HG03460 (cell line): ENCODE results near the gene BRD7.
A peak's percentile ranks its signal among the peaks of the same experiment; 100 is the strongest.

Experiments
- ATAC-seq: cut with Tn5 transposase; IDR thresholded peaks from one replicate; pipeline ENCODE4 v1.9.1; 2021; ENCODE audit not compliant: unreplicated experiment

The BRD7 gene

GRCh38 chr16:50291719-50292565 is 76.8 kb downstream of the BRD7 start:
- ATAC-seq, result no peak

DNA sequence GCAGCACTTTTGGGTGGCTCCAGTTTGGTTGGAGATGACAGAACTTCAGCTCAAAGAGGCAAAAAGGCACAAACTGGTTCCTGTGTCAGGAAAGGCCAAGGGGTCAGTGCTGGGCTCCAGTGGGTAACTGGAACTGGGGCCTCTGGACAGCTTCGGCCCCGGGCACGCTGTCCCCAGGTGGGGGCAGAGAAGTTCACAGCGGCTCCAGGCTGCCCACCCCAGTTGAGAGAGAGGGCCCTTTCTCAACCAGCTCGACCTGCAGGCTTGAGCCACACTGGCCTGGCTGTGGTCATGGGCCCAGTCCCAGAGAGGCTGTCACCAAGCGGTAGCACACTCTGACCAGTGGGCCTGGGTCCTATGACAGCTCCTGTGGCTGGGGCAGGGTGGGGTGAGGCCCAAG is 77.9 kb downstream of the BRD7 start:
- no peak for ATAC-seq

DNA sequence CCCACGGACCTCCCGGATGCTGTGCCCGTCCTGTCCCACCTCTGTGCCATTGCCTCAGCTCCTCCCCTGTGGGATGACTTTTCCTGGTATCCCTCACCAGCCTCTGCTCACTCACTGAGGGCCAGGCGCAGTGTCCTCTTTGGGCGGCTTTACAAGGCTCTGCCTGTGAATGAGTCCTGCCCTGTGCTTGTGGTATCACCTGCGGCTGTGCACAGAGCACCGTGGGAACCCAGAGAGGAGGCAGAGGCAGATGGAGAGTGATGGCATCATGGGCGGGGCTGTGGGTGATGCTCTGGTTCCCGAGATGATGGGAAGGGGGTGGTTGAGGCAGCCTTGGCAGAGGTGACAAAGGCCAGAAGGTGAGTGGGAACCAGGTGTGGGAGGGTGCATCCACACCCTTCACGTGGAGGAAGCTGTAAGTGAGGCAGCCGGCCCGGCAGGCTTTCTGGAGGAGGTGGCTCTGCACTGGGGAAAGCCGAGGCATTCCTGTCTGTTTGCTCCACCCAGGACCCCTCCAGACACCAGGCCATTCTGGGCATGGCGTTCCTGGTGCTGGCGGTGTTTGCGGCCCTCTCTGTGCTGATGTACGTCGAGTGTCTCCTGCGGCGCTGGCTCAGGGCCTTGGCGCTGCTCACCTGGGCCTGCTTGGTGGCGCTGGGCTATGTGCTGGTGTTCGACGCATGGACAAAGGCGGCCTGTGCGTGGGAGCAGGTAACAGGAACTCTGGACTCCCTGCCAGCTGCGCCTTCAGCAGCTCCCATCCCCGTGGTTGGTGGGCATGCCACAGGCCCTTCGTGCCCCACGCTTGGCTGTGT is 78.6 kb downstream of the BRD7 start:
- ATAC-seq, result no peak

GRCh38 chr16:50288920-50289319 is 79.9 kb downstream of the BRD7 start:
- ATAC-seq, result no peak

DNA sequence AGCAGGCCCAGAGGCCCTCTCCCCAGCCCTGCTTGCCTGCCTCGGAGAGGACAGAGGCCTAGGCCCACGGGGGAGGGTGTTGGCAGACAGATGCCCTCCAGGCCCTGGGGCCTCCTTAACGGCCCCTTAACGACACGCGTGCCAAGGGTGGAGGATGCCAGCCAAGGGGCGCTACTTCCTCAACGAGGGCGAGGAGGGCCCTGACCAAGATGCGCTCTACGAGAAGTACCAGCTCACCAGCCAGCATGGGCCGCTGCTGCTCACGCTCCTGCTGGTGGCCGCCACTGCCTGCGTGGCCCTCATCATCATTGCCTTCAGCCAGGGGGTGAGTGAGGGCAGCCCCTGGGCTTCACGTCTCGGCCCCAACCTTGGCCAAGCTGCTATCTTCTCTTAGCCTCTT is 80.8 kb downstream of the BRD7 start:
- ATAC-seq, result no peak

GRCh38 chr16:50286681-50287080 is 82.1 kb downstream of the BRD7 start:
- ATAC-seq, result no peak

DNA sequence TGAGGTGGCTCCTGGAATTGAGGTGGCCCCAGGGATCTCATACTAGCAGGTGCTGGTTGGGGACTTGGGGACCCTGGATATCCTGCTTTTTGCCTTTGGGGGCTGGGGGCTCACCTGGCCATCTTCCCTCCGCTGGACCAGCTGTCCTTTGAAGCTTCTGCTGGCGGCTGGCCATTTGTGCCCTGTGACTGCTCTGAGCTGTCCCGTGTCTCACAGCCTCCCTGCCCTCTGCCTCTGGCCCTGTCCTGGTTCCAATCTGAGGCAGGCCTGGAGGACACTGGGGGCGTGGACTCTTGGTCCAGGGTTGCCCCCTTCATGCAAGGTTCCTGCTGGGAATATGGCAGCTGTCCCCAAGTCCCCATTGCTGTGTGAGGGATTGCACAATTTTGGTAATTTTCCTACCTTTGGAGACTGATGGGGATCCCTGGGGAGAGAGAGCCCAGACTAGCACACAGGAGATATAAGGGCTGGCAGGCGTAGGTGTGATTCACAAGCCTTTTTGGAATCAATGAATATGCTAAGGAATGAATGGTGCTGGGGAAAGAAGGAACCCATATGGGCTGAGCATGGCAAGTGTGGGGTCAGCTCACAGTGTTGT is 83.3 kb downstream of the BRD7 start:
- ATAC-seq, result no peak

- no peak for ATAC-seq
Measured at GRCh38 chr16:50284131-50284911, 84.5 kb downstream of the BRD7 start.

DNA sequence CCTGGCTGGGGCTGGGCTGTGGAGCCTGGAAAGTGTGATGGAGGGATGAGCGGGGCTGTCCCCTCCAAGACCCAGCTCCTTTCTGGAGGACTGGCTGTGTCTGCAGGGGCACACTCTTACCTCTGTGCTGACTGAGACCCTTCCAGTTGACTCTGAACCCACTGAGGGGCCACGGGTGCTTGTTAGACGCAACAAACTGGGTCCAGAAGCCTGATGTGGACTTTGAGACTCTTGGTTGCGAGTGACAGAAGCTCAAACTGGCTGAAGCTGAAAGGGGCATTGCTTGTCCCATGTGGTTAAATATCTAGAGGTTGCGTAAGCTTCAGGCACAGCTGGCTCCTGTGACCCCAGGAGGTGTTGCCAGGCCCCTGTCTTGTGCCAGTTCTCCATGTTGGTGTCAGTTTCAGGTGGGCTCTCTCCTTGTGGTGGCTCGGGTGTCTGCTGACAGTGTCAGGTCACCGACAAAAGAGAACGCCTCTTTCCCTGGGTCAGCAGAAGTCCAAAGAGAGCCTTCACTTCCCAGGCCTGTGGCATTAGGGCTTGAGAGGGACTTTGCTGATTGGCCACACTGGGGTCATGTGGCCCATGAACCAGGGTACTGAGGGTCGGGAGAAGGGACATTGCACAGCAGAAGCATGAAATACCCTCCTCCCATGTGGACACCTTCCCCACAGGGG is 85.7 kb downstream of the BRD7 start:
- no peak for ATAC-seq

- ATAC-seq, result peak; percentile 89
Measured at GRCh38 chr16:50282010-50282538, 86.7 kb downstream of the BRD7 start.

DNA sequence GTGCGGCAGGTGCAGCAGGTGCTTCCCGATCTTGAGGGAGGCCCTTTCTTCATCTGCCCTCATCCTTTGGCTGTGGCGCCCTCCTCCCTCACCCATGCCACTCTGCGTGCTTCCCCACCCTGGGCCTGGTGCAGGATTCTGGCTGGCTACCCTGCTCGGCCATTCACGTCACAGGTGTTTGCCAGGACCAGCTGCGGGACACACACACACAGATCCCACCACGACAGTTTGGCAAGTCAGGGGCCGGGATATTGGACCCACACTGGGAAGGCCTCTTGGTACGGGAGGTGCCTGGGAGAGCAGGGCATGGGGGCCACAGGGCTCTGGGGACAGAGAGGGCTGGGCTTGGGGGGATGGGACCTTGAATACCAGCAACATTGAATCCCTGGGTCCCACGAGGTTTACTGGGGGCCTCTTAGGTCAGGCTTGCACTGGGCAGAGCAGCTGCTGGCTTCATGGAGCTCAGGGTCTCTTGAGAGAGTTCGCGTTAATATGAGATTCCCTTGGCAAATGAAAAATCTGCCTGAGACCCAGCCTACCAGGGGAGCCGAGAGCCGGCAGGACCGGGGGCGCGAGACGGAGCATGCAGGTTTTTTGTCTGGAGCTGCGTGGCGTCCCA is 87.3 kb downstream of the BRD7 start:
- ATAC-seq, result no peak

DNA sequence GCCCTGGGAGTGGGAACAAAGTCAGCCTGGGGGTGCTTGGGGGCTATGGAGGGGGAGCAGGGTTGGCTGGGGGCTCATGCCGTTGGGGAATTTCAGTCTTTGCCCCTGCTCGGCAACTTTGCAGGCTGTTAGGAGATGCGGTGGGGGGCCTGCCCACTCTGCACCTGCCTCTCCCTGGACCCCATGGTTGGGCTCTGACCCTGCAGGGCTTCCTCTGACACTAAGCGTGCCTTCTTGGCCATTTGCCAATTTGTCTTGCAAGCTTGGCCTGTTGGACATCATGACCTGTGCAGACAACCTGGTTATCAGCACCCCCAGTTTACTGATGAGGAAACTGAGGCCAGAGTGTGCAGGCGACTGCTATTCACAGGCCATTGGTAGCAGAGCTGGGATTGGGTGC is 87.9 kb downstream of the BRD7 start:
- ATAC-seq, result no peak

DNA sequence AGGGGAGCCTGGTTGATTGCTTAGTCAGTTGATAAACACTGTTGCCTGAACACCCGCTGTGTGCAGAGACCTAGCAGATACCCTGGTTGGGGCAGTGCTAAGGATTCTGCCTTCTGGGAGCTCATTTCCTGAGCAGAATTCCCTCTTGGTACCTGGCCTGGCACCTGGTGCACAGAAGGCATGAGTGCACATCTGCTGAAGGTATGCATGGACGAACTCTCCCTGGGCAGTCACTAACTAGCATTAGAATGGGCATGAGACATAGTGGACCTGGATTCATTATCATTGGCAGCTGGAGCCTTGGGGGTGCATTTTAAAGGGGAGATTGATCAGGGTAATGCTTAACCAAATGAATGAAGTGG is 89.3 kb downstream of the BRD7 start:
- ATAC-seq, result no peak

GRCh38 chr16:50278251-50278650 is 90.5 kb downstream of the BRD7 start:
- no peak for ATAC-seq

- ATAC-seq, result no peak
Measured at GRCh38 chr16:50276801-50277555, 91.8 kb downstream of the BRD7 start.

DNA sequence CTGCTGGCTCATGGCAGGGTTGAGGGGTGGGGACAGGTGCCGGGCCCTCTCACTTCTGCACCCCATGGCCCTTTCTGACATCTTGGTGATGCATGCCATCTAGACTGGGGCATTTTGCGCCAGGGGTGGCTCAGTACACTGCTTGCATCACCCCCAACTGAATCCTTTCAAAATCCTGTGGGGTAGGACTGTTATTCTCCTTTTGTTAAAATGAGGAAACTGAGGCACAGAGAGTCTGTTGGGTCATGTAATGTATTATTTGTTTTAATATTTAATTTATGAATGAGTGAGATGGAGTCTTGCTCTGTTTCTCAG is 92.5 kb downstream of the BRD7 start:
- ATAC-seq, result no peak

- no peak for ATAC-seq
Measured at GRCh38 chr16:50275428-50276325, 93.1 kb downstream of the BRD7 start.

GRCh38 chr16:50275098-50275415 is 93.7 kb downstream of the BRD7 start:
- no peak for ATAC-seq
